Measurements from ENCODE around the gene MET.
"Not testable (repeated sequence)": the region's sequence is repeated elsewhere in the genome, so short reads cannot be mapped to it uniquely, and the experiment has no call there.

Gene MET

GRCh38 chr7:116671681-116672595 is at the start of gene MET:
TSS of gene MET (plus strand) at chr7:116672196. CDS start at chr7:116699085, 26,889 bp downstream.
- Mint-ChIP-seq H3K27ac (no peak within 1 kb of the TSS), H3K4me1 (peaks cover 16% of the 10 kb centered on the region), H3K9me3 (no peaks in the 10 kb centered on the region), H3K4me3 (peak within 1 kb of the TSS; percentile 89), H3K36me3 (no peaks in the 10 kb centered on the region), H3K27me3 (peaks cover 27% of the 10 kb centered on the region)
- ATAC-seq (ENCODE audit: low read depth) (peak; percentile 88), DNase-seq (ENCODE audit: low spot score in 2 of 2) (peak; percentile 39 to 43)

- H3K4me3 Mint-ChIP-seq, result no peak overlapping the region
- H3K27me3 Mint-ChIP-seq, result peaks cover 14% of the 10 kb centered on the region
- peaks cover 8% of the 10 kb centered on the region for H3K4me1 Mint-ChIP-seq
- no peaks in the 10 kb centered on the region for H3K36me3 Mint-ChIP-seq
- DNase-seq (ENCODE audit: low spot score in 2 of 2) (no peak), ATAC-seq (ENCODE audit: low read depth) (no peak)
- no peak overlapping the region for H3K27ac Mint-ChIP-seq
- no peaks in the 10 kb centered on the region for H3K9me3 Mint-ChIP-seq
Observed at GRCh38 chr7:116626886-116627285, 45.1 kb upstream of the MET start.

- Mint-ChIP-seq H3K27me3 (peaks cover 12% of the 10 kb centered on the region), H3K9me3 (no peaks in the 10 kb centered on the region), H3K4me1 (peaks cover 10% of the 10 kb centered on the region), H3K27ac (no peak overlapping the region), H3K4me3 (no peak overlapping the region), H3K36me3 (no peaks in the 10 kb centered on the region)
- DNase-seq (ENCODE audit: low spot score in 2 of 2), result no peak
- ATAC-seq (ENCODE audit: low read depth), result no peak
Observed at GRCh38 chr7:116629051-116629463, 42.9 kb upstream of the MET start.

GRCh38 chr7:116630357-116630756 is 41.6 kb upstream of the MET start:
- ATAC-seq (ENCODE audit: low read depth) (peak; percentile 79), DNase-seq (ENCODE audit: low spot score in 2 of 2) (peak in 1 of 2 donors; percentile 18)
- Mint-ChIP-seq H3K27ac (peak overlapping the region; percentile 92), H3K27me3 (peaks cover 12% of the 10 kb centered on the region), H3K9me3 (no peaks in the 10 kb centered on the region), H3K36me3 (no peaks in the 10 kb centered on the region), H3K4me3 (peak overlapping the region; percentile 87), H3K4me1 (peaks cover 10% of the 10 kb centered on the region)

GRCh38 chr7:116630932-116631671 is 40.9 kb upstream of the MET start:
- no peaks in the 10 kb centered on the region for H3K9me3 Mint-ChIP-seq
- H3K27me3 Mint-ChIP-seq, result peaks cover 8% of the 10 kb centered on the region
- DNase-seq (ENCODE audit: low spot score in 2 of 2) (peak; percentile 42 to 54), ATAC-seq (ENCODE audit: low read depth) (peak; percentile 83)
- H3K36me3 Mint-ChIP-seq, result no peaks in the 10 kb centered on the region
- peak overlapping the region; percentile 87 for H3K4me3 Mint-ChIP-seq
- peaks cover 10% of the 10 kb centered on the region for H3K4me1 Mint-ChIP-seq
- peak overlapping the region; percentile 92 for H3K27ac Mint-ChIP-seq

GRCh38 chr7:116631676-116632075 is 40.3 kb upstream of the MET start:
- peaks cover 5% of the 10 kb centered on the region for H3K27me3 Mint-ChIP-seq
- H3K36me3 Mint-ChIP-seq, result no peaks in the 10 kb centered on the region
- no peak for ATAC-seq (ENCODE audit: low read depth)
- H3K4me1 Mint-ChIP-seq, result peaks cover 10% of the 10 kb centered on the region
- H3K4me3 Mint-ChIP-seq, result no peak overlapping the region
- H3K27ac Mint-ChIP-seq, result peak overlapping the region; percentile 92
- no peaks in the 10 kb centered on the region for H3K9me3 Mint-ChIP-seq
- DNase-seq (ENCODE audit: low spot score in 2 of 2), result no peak

GRCh38 chr7:116632384-116632783 is 39.6 kb upstream of the MET start:
- no peak overlapping the region for H3K4me3 Mint-ChIP-seq
- peaks cover 3% of the 10 kb centered on the region for H3K27me3 Mint-ChIP-seq
- H3K36me3 Mint-ChIP-seq, result no peaks in the 10 kb centered on the region
- no peak for ATAC-seq (ENCODE audit: low read depth)
- no peak overlapping the region for H3K27ac Mint-ChIP-seq
- H3K9me3 Mint-ChIP-seq, result no peaks in the 10 kb centered on the region
- no peak for DNase-seq (ENCODE audit: low spot score in 2 of 2)
- peaks cover 10% of the 10 kb centered on the region for H3K4me1 Mint-ChIP-seq

GRCh38 chr7:116633131-116633988 is 38.6 kb upstream of the MET start:
- H3K4me1 Mint-ChIP-seq, result peaks cover 10% of the 10 kb centered on the region
- no peak for DNase-seq (ENCODE audit: low spot score in 2 of 2)
- peaks cover 3% of the 10 kb centered on the region for H3K27me3 Mint-ChIP-seq
- peak overlapping the region; percentile 33 for H3K4me3 Mint-ChIP-seq
- H3K36me3 Mint-ChIP-seq, result no peaks in the 10 kb centered on the region
- ATAC-seq (ENCODE audit: low read depth), result no peak
- no peak overlapping the region for H3K27ac Mint-ChIP-seq
- H3K9me3 Mint-ChIP-seq, result no peaks in the 10 kb centered on the region

GRCh38 chr7:116636997-116637396 is 35.0 kb upstream of the MET start:
- H3K9me3 Mint-ChIP-seq, result no peaks in the 10 kb centered on the region
- no peak for DNase-seq (ENCODE audit: low spot score in 2 of 2)
- H3K4me3 Mint-ChIP-seq, result no peak overlapping the region
- H3K27ac Mint-ChIP-seq, result no peak overlapping the region
- peaks cover 2% of the 10 kb centered on the region for H3K27me3 Mint-ChIP-seq
- H3K4me1 Mint-ChIP-seq, result peaks cover 2% of the 10 kb centered on the region
- no peak for ATAC-seq (ENCODE audit: low read depth)
- no peaks in the 10 kb centered on the region for H3K36me3 Mint-ChIP-seq

- ATAC-seq (ENCODE audit: low read depth); H3K9me3 Mint-ChIP-seq; H3K27ac Mint-ChIP-seq; DNase-seq (ENCODE audit: low spot score in 2 of 2); H3K4me1 Mint-ChIP-seq; H3K27me3 Mint-ChIP-seq; H3K4me3 Mint-ChIP-seq; H3K36me3 Mint-ChIP-seq: not testable (repeated sequence)
Observed at GRCh38 chr7:116638592-116638991, 33.4 kb upstream of the MET start.

GRCh38 chr7:116641551-116642153 is 30.3 kb upstream of the MET start:
- H3K4me3 Mint-ChIP-seq, result no peak overlapping the region
- no peaks in the 10 kb centered on the region for H3K4me1 Mint-ChIP-seq
- no peaks in the 10 kb centered on the region for H3K36me3 Mint-ChIP-seq
- ATAC-seq (ENCODE audit: low read depth) (no peak), DNase-seq (ENCODE audit: low spot score in 2 of 2) (no peak)
- no peaks in the 10 kb centered on the region for H3K9me3 Mint-ChIP-seq
- no peak overlapping the region for H3K27ac Mint-ChIP-seq
- H3K27me3 Mint-ChIP-seq, result peaks cover 5% of the 10 kb centered on the region

- not testable (repeated sequence) for H3K27me3 Mint-ChIP-seq; H3K27ac Mint-ChIP-seq; DNase-seq (ENCODE audit: low spot score in 2 of 2); H3K36me3 Mint-ChIP-seq; H3K9me3 Mint-ChIP-seq; ATAC-seq (ENCODE audit: low read depth); H3K4me1 Mint-ChIP-seq; H3K4me3 Mint-ChIP-seq
Observed at GRCh38 chr7:116643148-116643547, 28.8 kb upstream of the MET start.

GRCh38 chr7:116644628-116645027 is 27.4 kb upstream of the MET start:
- no peaks in the 10 kb centered on the region for H3K4me1 Mint-ChIP-seq

More at GRCh38 chr7:116644628-116645027, 27.4 kb upstream of the MET start:
- Mint-ChIP-seq H3K9me3 (no peaks in the 10 kb centered on the region), H3K27ac (no peak overlapping the region), H3K27me3 (peaks cover 8% of the 10 kb centered on the region), H3K36me3 (no peaks in the 10 kb centered on the region), H3K4me3 (no peak overlapping the region)
- no peak for ATAC-seq (ENCODE audit: low read depth)
- DNase-seq (ENCODE audit: low spot score in 2 of 2), result no peak

All from memory B cell (primary cell).